Activated B cell treated with CpG ODN at 0.5 μM for 24 hours (primary cell): ENCODE data around the gene RTN4R. TPM values are rescaled to one million over a fixed set of nuclear protein-coding genes. Genes with fewer than 3 reads are reported as not detected.
"Not testable (repeated sequence)": the region's sequence is repeated elsewhere in the genome, so short reads cannot be mapped to it uniquely, and the experiment has no call there.

Experiments
- ATAC-seq: fragments of 200-7000 bp; cut with Tn5 transposase; one replicate; pipeline ENCODE4 v1.10.0; 2021; ENCODE audit warnings: low read depth, mild to moderate bottlenecking, moderate library complexity
- CTCF ChIA-PET: fragments of 350-600 bp; sonication (Branson Sonifier 250); formaldehyde crosslinking; loops from one replicate; lab custom pipeline; 2021; ENCODE audit warnings: antibody characterized with exemption; lab: Charles Lee
- POLR2A ChIA-PET: fragments of 350-600 bp; sonication (Branson Sonifier 250); formaldehyde crosslinking; loops from one replicate; lab custom pipeline; 2021; ENCODE audit warnings: antibody characterized with exemption; lab: Charles Lee
- DNase-seq: peaks from one replicate; pipeline ENCODE4 v3.0.0; 2022
- H3K27ac Mint-ChIP-seq: one replicate; pipeline ENCODE4 v1.8.0; 2020; ENCODE audit warnings: mixed read lengths
- H3K27me3 Mint-ChIP-seq: one replicate; pipeline ENCODE4 v1.8.0; 2021; ENCODE audit warnings: mixed read lengths
- H3K36me3 Mint-ChIP-seq: one replicate; pipeline ENCODE4 v1.8.0; 2021; ENCODE audit warnings: low read depth, mixed read lengths
- H3K4me1 Mint-ChIP-seq: one replicate; pipeline ENCODE4 v1.8.0; 2021; ENCODE audit warnings: mixed read lengths
- H3K4me3 Mint-ChIP-seq: one replicate; pipeline ENCODE4 v1.8.0; 2020; ENCODE audit warnings: mild to moderate bottlenecking, mixed read lengths
- H3K9me3 Mint-ChIP-seq: one replicate; pipeline ENCODE4 v1.8.0; 2020; ENCODE audit warnings: mixed read lengths
- intact Hi-C: fragments of 100-400 bp; cut with micrococcal nuclease; formaldehyde crosslinking; loops from one replicate; pipeline ENCODE4 v1.15.1; 2024
- total RNA-seq: library from RNA; stranded (reverse); gene quantifications from 2 replicates; pipeline ENCODE4 v1.2.3, GENCODE V29; 2022
- TF ChIP-seq, protein P1 (sequence below): fragments of 200-600 bp; IDR thresholded peaks from one replicate; pipeline ENCODE4 v1.8.0; 2022; ENCODE audit warnings: antibody characterized with exemption, mild to moderate bottlenecking

Gene RTN4R
- total RNA-seq, 1 donor from 2014 or later, result not detected

DNA sequence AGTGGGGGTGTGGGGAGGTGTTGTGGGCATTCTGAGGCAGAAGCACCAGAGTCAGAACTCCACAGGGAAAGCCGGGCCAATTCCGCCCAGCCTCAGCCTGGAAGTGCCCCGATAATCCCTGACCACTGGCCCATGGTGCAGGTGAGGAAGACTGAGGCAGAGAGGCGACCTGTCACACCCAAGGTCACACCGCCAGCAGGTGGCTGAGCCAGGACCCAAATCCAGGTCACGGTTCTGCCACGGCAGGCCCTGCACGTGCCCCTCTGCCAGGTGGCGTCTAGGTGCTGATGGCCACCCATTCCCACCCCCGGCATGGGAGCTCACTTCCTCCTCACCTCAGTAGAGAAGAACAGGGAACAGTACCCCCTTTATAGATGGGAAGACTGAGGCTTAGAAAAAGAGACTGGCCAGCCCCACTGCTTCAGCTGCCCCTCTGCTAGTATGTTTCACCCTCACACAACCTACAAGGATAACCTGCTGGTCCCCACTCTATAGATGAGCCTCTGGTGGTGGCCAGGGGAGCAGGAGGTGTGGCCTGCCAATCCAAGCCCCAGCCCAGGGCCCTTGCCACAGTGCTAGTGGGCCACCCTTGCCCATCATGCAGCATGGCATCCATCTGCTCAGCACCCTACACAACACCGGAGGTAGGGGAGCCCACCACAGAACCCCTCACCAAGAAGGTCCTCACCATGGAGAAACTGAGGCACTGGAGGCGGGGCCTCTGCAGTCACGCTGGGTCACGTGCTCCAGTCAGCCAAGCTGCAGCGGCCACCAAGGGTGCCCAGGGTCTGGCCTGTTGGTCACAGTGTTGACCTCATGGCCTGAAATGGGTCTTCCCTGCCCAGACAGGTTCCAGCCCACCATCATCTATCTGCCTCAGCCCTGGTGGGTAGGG is 2.1 kb downstream of the RTN4R start:
- H3K36me3 Mint-ChIP-seq, ATAC-seq, CTCF ChIA-PET, H3K9me3 Mint-ChIP-seq, DNase-seq, POLR2A ChIA-PET, intact Hi-C loops, H3K27me3 Mint-ChIP-seq, H3K4me1 Mint-ChIP-seq, H3K27ac Mint-ChIP-seq: not testable (repeated sequence)
- H3K4me3 Mint-ChIP-seq, result peak overlapping the region; percentile 64

DNA sequence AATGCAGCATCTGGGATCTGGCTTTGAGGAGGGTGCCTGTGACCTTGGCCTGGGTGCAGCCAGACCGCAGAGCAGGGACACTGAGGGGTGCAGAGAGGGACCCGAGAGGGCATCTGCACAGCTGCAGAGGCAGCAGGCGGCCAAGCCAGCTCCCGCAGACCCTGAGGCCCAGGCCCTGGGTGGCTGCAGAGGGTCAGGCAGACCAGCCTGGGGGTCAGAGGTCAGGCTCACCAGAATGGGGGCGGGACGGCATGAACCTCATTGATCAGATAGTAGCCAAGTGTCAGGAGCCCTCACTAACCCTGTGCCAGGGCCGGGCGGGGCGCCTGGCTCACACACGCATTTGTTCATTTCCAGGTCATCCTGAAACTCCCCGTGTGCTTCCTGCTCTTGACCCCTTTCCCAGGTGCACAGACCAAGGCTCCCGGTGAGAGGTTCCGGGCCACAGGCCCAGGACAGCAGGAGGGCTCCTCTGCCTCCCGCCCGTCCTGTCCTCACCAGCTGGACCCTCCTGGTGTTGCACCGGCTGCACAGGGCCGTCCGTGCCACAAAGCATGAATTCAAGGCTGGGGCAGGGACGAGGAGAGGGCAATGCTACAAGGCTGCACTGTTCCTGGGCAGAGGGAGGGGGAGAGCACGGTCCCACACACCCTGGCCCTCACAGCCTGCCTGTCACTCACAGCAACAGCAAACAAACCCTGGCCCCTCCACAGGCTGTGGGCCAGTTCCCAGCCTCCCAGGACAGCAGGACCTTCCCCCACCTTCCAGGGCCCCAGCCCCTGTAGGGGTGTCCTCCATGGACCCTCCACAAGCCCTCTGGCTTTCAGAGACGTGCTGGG is 3.3 kb downstream of the RTN4R start:
- Mint-ChIP-seq H3K27me3 (peaks cover 4% of the 10 kb centered on the region), H3K4me1 (peaks cover 7% of the 10 kb centered on the region), H3K36me3 (no peaks in the 10 kb centered on the region), H3K27ac (no peak overlapping the region), H3K4me3 (no peak overlapping the region), H3K9me3 (no peaks in the 10 kb centered on the region)
- TF ChIP-seq, protein P1, sequence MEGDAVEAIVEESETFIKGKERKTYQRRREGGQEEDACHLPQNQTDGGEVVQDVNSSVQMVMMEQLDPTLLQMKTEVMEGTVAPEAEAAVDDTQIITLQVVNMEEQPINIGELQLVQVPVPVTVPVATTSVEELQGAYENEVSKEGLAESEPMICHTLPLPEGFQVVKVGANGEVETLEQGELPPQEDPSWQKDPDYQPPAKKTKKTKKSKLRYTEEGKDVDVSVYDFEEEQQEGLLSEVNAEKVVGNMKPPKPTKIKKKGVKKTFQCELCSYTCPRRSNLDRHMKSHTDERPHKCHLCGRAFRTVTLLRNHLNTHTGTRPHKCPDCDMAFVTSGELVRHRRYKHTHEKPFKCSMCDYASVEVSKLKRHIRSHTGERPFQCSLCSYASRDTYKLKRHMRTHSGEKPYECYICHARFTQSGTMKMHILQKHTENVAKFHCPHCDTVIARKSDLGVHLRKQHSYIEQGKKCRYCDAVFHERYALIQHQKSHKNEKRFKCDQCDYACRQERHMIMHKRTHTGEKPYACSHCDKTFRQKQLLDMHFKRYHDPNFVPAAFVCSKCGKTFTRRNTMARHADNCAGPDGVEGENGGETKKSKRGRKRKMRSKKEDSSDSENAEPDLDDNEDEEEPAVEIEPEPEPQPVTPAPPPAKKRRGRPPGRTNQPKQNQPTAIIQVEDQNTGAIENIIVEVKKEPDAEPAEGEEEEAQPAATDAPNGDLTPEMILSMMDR, result no peak
- ChIA-PET CTCF (no interaction called here), POLR2A (no interaction called here)
- intact Hi-C loops, result no loop called here
- DNase-seq (no peak), ATAC-seq (no peak)

DNA sequence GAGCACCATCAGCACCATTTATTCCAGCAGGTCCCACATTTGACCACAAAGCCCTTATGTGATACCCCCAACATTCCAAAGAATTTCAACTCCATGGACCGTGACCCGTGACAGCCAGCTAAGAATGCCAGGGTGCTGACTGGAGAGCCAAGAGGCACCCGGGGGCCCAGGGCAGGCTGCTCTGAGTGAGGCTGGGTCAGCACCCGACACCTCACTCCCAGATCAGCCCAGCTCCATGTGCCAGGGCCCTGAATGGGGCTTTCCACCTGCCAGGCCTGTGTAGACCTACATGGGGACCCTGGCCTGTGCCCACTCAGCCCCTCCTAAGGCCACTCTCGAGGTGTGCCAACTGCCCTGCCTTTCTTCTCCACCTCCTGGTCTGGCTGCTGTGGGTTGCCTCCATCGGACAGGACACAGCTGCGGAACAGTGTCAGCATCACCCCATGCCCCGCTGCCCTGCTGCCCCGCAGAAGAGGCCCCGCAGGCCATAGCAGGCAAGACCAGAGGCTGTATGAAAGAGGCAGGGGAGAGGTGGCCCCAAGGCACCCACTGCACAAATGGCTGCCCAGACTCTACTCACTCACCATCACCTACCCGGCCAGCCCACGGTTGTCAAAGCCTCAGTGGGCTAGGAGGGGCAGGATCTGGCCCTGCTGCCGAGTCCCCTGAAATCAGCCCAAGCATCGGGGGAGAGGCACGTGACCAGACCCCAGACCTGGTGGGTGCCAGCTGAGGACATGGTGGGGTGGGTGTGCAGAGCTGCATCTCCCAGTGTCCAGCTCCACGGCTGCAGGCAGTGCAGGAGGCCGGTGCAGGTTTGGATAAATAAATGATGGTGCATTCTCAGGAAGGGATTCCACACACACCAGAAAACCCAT is 4.5 kb downstream of the RTN4R start:
- ATAC-seq, H3K4me1 Mint-ChIP-seq, H3K27ac Mint-ChIP-seq, H3K4me3 Mint-ChIP-seq, H3K27me3 Mint-ChIP-seq, H3K36me3 Mint-ChIP-seq, CTCF ChIA-PET, DNase-seq, POLR2A ChIA-PET, intact Hi-C loops, H3K9me3 Mint-ChIP-seq: not testable (repeated sequence)

DNA sequence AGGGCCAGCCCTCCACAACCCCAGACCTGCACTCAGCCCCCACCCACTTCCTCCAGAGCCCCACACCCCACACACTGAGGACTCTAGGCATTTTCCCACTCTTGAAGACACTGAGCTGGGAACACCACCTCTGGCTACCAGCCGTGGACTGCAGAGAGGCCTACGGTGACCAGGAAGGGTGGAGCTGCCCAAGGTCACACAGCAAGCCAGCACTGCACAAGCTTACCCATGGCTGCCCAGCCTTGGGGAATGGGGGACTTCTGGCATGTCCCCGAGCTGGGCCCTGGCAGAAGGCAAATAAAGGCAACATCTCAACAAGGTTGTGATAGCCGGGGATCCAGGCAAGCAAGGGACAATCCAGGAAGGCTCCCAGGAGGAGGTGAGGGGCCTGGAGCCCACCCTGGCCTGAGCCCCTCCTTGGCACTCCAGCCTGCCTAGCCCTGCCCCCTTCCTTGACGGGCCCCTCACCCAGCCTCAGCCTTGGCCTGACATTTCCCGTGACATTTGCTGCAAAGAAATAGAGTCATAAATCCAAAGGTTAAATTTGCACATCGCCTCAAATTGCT is 5.5 kb downstream of the RTN4R start:
- ChIA-PET CTCF (no interaction called here), POLR2A (no interaction called here)
- no peak overlapping the region for H3K27ac Mint-ChIP-seq
- H3K4me3 Mint-ChIP-seq, result no peak overlapping the region
- peaks cover 2% of the 10 kb centered on the region for H3K4me1 Mint-ChIP-seq
- DNase-seq (no peak), ATAC-seq (no peak)
- TF ChIP-seq, protein P1, result no peak
- H3K27me3 Mint-ChIP-seq, result peaks cover 3% of the 10 kb centered on the region
- H3K36me3 Mint-ChIP-seq, result no peaks in the 10 kb centered on the region
- no peaks in the 10 kb centered on the region for H3K9me3 Mint-ChIP-seq
- intact Hi-C loops, result no loop called here

DNA sequence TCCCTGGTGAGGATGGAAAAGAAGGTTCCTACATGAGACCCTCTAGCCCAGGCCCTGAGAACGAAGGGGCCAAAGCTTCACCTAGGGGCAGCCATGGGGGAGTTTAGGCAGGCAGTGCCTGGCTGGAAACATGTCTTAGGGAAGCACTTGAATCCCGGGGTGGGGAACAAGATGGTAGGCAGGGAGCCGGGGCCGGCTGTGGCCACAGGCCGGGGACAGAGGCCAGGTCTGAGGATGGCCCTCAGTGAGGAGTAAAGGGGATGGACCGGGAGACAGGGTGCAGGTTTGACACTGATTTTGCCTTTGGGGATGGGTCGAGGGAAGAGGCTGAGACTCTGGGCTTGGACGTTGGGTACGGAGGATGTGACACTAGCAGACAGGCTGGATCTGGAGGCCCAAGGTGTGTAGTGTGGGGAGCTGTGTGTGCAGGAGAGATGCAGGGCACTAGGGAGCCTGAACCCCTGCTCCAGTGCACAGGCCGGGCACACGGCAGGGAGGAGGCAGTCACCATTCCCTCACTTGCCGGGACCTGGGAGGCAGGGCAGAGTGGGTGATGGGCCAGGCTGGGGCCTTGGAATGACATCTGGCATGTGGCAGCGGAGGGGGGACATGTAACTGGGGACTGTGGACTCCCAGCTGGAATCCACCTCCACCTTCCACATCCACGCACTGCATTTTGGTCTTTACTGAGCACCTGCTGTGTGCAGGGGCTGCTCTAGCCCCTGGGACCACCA is 6.1 kb downstream of the RTN4R start:
- Mint-ChIP-seq H3K4me1 (peaks cover 2% of the 10 kb centered on the region), H3K27me3 (peaks cover 3% of the 10 kb centered on the region), H3K4me3 (no peak overlapping the region), H3K27ac (no peak overlapping the region), H3K36me3 (no peaks in the 10 kb centered on the region), H3K9me3 (no peaks in the 10 kb centered on the region)
- intact Hi-C loops, result no loop called here
- TF ChIP-seq, protein P1, result no peak
- POLR2A ChIA-PET, result no interaction called here
- CTCF ChIA-PET, result no interaction called here
- ATAC-seq, result no peak
- no peak for DNase-seq
